NCI-H2227 treated with DMSO at 0.1 percent for 48 hours (cell line): ENCODE results near the gene MICU1.

Experiments
- DNase-seq: peaks from one replicate; lab custom pipeline; 2025; lab: John Stamatoyannopoulos, UW

MICU1 gene

DNA sequence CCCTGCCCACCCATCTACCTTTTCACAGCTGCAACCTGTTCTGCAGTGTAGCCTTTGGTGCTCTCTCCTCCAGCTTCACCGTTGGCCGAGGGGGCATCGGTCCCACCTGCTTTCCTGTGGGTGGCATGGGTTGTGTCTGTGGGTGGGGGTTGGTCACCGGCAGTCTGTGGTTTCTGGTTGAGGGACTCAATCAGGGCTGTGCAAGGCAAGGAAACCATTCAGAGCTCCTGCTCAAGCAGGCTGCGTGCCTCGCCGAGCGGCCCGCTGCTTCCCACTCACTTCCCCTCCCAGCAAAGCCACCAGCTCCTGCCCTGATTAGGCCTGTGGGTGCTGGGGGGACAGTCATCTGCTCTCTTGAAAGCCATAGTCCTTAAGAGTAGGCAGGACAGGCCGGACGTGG lies 280.9 kb downstream of the MICU1 start:
- no peak for DNase-seq

DNA sequence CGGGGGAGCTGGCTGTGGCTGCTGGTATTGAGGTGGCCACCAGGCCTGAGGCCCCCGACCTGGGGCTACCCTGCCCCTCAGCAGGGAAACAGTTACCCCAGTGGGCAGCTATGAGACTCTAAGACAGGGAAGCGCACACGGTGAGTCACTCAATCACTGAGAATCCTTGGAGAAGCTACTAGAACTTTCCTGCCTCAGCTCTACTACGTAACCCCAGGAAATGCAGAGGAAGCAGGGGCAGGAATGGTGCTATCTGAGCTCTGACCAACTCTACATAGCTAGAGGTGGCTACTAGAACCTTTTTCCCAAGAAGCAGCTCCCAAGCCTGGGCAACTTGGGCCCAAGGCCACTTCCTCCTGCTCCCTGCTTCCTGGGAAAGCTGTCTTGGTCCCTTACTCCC lies 283.0 kb downstream of the MICU1 start:
- DNase-seq = no peak

DNA sequence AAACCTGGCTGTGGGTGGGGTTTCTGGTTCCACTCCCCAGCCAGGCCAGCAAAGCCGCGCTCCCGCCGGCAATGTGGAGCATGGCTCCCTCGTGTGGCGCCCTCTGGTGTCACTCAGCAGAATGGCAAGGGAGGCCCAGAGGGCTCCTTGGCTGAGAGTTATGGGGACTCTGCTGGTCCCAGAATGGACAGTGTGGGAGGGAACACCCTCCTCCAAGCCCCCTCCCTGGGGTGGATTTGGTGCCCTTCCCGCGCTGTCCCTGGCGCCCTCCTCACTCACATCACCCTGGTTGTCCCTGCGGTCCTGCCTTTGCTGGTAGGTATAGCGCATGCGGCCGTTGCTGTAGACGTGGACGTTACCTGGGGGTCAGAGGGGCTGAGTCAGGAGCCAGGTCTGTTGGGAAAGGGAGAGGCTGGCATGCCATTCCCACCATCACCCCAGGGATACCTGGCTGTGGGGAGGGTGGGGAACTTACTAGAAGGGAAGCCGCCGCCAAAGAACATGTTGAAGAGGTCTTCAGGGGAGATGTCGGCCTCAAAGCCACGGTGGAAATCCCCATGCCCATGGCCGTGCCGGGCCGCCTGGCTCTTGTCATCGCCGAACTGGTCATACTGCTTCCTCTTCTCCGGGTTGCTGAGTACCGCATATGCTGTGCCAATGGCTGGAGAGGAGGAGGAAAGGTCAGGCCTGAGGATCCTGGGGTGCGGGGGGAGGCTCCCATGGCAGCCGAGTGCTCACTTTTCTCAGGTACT lies 285.2 kb downstream of the MICU1 start:
- peak; percentile 20 for DNase-seq

DNA sequence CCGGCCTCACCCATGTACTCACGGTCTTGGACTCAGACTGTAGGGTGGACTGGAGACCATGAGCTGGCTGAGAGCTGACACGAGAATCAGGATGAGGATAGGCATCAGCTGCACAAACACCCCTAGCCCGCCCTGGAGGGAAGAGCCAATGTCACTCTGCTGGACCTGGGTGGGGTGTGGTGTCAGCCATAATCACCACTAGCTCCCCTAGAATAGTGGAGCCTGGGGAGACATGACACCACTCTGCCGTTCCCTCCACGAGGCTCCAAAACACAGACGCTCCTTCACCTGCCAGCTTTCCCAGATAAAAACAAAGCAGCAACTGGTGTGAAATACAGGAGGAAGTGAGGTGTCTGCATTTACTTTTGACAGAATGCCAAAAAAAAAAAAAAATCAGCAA lies 287.7 kb downstream of the MICU1 start:
- DNase-seq = no peak

DNA sequence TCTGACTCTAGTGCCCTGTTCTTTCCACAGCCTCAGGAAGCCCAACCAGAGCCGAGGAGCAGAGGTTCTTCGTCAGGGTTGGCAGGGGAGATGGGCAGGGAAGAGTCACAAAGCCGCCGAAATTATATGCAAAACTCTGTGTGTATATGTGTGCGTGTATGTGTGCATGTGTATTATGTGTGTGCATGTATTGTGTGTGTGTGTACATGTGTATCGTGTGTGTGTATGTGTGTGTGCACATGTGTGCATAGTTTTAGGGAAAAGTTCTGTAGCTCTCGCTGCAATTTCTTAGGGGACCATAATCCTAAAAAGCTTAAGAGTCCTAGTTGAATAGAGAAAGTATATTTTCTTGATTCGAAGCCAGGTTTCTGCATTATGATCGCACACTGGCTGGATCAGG lies 288.2 kb downstream of the MICU1 start:
- DNase-seq = no peak

DNA sequence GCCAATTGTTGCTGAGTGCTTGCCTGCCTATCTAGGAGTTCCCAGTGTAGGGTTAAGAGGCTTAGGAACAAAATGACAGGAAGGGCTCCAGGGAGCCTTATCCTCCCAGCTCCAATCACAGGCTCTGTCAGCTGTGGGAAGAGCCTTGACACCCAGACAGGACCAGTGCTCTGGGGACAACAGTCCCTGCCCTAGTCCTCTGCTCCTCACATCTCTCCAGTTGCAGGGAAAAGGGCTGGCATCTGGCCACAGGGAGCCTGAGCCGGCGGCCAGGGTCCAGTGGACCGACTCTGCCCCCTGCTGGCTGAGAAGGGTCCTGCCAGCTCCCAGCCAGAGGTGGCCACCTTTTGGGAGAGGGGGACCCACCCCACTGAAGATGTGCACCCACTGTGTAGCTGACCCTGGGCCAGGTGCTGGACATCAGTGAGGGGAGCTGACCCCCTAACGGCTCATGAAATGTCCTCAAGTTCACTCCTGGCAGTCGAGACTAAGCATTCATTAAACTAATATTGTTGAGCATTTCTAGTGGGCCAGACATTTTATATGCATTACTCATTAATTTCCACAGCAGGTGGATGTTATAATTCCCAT lies 288.7 kb downstream of the MICU1 start:
- DNase-seq = peak; percentile 37

DNA sequence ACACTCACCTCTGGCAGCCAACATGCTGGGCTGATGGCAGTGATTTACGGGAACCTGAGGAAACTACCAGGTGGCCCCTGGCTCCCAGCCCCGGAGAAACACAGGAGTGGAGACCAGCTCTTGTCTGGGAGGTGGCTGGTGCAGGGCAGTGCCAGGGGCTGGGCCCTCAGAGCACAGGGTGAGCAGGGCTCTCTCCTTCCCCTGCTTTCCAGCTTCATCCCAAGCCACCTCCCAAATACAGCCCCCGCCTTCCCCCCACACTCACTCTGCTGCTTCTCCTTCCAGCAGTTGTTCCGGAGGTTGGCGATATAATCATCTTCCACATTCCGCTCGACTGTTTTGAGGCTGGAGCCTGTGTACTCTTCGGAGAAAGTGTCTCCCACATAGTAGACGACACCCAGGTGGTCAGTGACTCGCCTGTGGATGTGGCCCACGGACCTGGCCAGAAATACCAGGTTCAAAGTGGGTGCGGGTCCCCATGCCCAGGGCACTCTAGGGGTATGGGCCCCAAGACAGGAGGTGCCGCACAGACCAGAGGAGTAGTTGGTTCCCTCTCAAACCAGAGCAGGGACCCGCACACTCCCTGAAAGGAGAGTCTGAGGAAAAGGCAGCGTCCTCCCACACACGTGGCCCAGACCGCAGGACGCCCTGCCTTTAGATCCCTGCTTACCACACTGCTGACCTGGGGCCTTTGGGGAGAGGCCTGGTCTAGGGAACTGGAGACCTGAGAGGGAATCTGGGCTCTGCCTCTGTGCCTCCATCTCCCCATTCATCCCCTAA lies 289.4 kb downstream of the MICU1 start:
- DNase-seq = no peak

DNA sequence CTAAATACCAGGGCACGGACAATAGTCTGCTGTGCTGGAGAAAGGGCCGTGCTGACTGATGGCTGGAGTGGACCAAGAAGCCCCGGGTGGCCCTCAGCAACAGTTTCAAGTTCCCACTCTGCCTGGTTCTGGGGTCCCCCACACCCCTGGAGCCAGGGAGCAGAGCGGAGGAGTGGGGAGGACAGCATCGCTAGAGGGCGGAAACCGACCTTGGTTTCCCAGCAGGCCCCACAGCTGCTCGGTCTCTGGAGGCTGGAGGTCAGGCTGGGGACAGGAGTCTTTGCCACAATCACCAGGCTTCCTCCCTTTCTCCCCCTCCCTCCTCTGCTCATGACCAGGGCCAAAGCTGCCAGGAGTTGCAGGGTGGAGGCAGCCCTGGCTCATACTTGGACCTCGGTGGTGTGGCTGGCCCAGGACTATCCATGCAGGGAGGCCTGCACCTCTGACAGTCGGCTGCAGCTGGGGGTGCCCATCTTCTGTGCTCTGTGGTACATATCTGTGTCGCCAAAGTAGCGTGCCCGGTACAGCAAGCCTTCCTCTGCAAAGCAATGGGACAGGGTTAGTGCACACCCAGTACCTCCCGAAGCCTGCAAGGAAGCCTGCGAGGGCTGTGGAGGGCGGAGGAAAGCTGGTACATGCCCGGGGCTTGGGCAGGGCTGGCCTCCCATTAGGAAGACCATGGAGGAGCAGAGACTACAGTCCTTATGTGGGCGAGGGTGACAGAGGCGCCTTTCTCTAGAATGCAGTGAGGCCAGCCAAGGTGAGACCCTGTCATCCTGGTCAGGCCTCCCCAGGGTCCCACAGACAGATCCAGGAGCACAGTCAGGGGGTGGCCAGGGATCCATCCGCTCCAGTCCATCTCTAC lies 290.3 kb downstream of the MICU1 start:
- DNase-seq = no peak

DNA sequence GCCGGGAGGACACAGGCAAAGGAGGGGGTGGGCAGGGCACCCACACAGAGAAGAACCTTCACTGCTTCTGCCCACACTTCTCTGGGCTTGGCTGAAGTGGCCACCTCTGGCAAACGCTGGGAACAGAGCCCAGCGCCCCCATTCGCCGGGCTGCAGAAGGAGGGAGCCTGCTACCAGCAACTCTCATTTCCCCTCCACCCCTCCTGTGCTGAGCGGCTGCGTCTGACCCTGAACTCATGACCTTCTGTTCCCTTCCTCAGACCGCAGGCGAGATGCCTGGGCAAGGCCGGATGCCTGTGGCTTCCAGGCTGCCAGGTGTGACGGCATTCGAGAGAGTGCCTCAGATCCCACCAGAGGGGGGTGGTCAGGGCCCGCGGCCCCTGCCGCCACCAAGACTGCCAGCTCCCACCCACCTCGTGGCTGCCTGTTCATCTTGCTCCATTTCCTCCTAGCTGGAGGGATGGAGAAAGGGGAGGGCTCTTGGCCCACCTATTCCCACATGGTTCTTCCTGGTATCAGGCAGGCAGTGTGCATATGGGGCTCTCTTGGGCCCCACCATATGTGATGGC lies 291.0 kb downstream of the MICU1 start:
- DNase-seq = no peak

DNA sequence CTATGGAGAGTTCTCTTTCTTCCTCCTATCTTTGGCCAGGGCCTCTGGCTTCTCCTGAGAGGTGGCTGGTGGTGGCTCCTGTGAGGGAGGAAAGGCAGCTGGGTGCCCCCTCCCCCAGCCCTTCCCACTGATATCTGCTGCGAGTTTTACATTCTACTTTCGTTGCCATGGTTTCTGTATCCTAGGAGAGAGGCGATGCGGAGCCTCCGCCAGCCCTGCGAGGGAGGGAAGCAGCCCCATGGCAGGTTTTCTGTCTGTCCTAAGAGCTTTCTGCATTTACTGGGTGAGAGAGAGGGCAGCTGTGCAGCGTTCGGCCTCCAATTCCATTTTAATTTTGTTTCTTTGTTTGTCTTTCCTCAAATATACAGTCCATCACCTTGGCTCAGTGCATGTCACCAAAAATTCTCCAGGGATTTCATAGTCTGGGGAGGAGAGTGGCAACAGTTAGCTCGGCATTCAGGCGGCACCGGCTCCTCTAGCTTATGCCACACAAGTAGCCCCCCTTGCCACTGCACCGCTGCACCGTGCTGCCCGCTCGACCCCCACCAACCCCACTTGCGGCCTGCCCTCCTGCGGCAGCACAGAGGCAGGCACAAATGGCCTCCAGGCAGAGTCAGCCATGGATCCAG lies 291.6 kb downstream of the MICU1 start:
- peak; percentile 86 for DNase-seq

DNA sequence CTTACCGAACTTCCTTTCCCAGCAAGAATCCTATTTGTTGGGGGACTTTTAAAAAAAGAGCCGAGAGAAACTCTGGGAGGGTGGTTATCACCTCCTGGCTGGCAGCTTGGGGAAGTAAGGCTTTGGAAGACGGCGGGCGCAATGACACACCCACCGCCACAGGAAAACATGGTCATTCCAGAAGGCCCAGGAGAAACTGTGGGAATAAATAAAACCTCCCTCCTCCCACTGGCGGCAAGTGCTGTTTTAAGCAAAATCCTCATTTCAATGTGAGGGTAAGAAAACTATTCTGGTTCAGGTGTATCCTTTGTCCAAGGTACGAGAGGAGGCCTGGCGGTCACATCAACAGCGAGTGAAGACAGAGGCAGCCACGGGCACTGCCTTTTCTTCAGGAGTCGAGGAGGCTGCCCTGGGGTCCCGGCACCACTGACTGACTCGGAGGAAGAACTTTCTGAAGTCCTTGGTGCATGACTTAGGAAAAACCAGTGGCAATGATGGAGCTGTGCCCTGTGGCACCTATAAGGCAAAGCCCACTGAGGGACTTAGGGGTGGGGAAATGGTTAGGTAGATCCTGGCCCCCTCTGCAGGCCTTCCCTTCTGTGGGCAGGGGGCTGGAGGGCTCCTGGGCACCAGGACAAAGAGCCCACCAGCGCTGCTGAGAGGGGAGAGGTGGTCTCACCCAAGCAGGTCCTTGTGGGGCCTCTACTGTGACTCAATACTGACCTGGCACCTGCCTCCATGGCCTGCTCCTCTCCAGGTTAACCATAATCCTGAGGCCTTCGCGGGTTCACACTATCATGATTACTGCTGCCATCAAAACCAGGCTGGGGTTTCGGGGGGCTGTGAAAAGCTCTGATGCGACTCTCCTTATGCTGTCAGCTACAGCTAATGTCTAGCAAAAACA lies 292.5 kb downstream of the MICU1 start:
- DNase-seq = no peak

DNA sequence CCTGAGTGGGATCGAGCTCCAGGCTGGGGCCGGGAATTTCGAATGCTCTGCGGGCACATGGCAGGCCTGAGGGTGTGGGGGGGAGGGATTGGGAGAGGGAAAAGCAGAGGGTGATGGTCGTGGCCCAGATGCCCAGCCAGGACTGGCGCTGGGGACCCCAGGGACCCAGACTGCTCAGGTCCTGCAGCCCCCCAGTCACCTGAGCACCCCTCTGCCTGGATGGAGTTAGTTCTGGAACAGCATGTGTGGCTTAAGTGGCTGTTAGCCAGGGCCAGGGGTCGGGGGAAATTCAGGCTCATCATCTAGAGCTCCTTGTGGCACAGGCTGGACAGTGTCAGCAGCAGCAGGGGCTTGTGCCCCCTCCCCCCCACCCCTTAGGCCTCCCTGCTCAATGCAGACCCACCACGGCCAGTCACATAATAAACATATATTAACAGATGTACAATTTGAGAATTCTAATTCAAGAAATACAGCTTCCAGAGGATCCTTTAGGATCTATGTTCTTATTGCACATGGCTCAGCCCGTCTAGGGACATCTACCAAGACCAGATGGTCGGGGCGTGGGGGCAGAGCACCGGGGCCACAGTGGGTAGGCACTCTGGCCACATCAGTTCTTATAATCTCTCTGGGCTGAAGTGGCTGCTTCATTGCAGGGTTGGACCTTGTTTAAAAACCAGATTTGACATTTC lies 293.3 kb downstream of the MICU1 start:
- DNase-seq = no peak

DNA sequence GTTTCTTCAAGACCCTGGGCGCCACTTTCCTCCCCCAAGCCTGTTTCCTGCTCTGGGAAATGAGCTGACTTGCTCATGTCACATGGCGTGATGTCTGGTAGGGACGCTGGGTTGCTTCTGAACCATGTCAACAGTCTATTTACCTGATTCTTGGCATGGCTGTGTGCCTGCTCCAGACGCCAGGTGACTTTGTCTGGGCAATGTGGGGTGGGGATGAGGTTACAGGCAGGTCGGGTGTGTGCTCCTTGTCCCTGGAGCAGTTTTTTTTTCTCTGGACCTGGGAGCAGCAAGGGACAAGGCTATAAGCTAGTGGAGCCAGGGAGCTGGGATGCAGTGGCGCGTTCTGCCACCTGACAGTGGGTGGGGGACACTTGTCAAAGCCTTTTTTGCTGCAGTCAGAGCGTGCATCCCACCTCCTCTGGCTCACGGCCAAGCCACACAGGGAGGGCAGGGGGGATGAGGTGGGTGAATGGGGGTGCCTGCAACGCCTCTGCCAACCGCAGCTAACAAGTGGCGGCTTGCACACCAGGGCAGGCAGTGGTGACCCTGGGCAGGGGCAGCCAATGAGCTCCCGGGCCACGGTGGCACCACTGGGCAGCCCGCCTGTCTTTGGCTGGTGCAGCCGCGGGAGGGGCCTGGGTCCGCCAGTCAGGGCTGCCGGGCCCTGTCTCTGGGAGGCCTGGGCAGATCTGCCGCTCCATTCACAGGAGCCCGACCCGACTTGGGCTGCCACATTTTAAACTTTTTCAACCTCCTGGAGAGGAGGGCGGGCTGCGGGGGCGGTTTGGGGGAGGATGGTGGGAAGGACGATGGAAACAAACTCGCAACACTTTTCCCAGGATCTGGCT lies 294.1 kb downstream of the MICU1 start:
- peak; percentile 82 for DNase-seq

DNA sequence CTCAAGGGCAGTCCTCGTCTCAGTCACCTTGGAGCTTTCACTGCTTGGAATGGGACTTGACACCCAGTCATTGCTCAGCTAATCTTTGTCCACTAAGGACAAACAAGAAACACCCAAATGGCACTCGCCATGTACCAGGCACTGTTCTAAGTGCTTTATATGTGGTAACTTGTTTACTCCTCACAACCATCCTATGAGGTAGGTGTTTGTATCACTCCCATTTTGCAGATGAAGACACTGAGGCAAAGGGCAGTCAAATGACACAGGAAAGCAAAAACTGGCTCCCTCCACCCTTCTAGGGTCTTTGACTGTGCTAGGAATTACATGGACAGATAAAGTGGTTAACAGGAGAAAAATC lies 295.8 kb downstream of the MICU1 start:
- DNase-seq = no peak

DNA sequence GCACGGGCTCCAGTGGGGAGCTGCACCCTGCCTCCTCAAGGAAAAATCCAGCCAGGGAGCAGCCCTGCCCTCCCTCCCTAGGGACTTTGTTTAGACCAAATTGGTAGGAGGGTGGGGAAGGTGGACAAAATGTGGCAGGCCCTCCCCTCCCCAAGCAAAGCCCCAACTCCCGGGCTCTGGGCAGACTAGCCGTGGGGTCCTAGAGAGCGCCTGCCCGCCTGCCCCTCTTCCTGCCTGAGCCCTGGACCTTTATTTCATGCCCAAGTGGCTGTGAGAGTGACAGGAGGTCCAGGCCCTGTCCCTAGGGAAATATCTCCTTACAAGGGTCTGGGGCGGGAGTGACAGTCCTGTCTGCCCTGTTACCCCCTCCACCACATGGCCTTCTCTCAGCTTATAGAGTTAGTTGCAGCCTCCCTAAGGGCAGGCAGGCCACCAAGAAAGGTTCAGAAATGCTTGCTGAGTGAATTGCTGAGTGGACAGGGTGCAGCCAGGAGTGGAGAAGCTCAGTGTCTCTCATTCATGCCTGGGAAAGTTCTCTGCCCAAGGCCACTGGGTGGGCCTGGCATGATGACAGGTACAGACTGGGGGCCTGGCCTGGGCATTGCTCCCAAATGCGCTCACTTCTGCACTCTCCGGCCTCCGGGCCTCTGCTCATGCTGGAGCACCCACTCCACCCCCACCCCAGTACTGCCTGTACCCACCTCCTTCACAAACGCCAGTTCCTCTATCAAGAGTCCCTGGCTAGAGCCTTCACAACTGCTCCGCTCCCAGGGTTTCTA lies 296.4 kb downstream of the MICU1 start:
- no peak for DNase-seq

DNA sequence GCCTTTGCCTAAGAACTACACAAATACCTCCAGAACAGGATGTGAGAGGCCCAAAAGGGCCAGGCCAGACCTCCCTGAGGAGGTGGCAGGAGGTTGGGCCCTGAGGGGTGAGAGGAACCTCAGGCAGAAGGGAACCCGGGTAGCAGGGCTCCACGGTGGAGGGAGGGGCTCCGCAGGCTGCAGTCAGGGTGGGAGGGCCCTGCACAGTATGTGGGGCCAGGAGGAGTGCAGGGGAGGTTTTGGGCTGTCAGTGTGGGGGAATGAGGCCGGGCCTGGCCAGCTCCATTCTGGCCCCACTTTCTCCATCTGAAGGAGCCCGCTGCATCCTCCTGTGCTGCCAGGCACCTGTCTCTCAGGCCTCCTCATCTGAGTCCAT lies 297.1 kb downstream of the MICU1 start:
- no peak for DNase-seq

DNA sequence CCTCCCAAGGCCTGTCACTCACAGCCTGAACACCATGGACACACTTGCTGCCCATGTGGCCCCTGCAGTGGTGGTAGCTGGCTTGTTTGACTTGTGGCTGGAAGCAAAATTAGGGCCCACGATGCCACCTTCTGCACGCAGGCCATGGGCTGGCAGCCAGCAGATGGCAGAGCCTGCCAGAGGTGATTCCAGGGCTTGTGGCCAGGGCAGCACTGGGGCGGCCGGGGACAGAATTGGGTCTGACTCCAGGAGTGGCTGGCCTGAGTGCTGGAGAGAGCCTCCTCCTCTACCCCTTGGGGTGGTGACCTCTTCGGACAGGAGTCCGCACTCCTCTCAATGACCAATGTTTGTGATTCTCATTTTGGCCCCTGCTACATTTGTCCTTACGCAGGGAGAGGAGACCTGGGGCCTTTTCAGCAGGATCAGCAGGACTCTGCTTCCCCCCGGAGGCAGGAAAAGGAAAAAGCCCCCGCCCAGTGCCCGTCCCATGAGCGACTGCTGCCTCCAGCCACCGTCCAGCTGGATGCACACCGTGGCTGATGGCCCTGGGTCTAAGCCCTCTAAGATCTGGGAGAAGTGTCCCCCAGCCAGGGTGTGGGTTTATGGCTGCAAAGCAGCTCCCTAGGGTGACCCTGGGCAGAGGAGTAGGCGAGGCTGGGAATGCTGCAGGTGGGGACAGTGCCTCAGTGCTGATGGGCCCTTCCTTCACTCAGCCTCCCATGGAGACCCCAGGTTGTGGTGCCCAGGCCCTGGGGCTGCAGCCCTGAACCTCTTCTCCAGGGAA lies 297.6 kb downstream of the MICU1 start:
- peak; percentile 7 for DNase-seq
